SU-DHL-6 (cell line): ENCODE data around the gene ABCA4.

Source experiments
- H2AFZ ChIP-seq: fragments of 200-600 bp; sonication (generic); 2 replicates; pipeline ENCODE4 v1.6.1; 2014; ENCODE audit warnings: low read depth, mild to moderate bottlenecking, moderate library complexity, mixed read lengths, antibody characterized with exemption, low read length; ENCODE audit not compliant: severe bottlenecking
- H3F3A ChIP-seq: fragments of 200-600 bp; shearing (Covaris generic); 2 replicates; pipeline ENCODE4 v1.6.0; 2016; ENCODE audit warnings: antibody characterized with exemption, mild to moderate bottlenecking; ENCODE audit not compliant: insufficient read depth
- H3K27ac ChIP-seq: fragments of 200-600 bp; sonication (generic); 2 replicates; pipeline ENCODE4 v1.5.1; 2016; ENCODE audit warnings: low read depth, mild to moderate bottlenecking, low read length, moderate library complexity, mixed read lengths
- H3K27me3 ChIP-seq: fragments of 200-600 bp; sonication (generic), shearing (Covaris generic); 2 replicates; pipeline ENCODE4 v1.6.0; 2014; ENCODE audit warnings: mild to moderate bottlenecking, low read length
- H3K36me3 ChIP-seq: fragments of 200-600 bp; sonication (generic); 2 replicates; pipeline ENCODE4 v1.6.1; 2014; ENCODE audit warnings: mild to moderate bottlenecking, low read length, mixed read lengths
- H3K4me2 ChIP-seq: fragments of 300-600, 200-600 bp; shearing (Covaris generic), sonication (generic); 2 replicates; pipeline ENCODE4 v1.6.0; 2014; ENCODE audit warnings: low read length, low read depth, mild to moderate bottlenecking; ENCODE audit not compliant: poor library complexity, severe bottlenecking
- H3K4me3 ChIP-seq: fragments of 200-600 bp; sonication (generic); 2 replicates; pipeline ENCODE4 v1.5.1; 2014; ENCODE audit warnings: antibody characterized with exemption, low read length, mild to moderate bottlenecking, mixed read lengths; ENCODE audit not compliant: insufficient read depth, poor library complexity, severe bottlenecking
- H3K79me2 ChIP-seq: fragments of 200-600 bp; sonication (generic); 2 replicates; pipeline ENCODE4 v1.6.1; 2014; ENCODE audit warnings: mild to moderate bottlenecking, low read length, moderate library complexity; ENCODE audit not compliant: insufficient read depth
- H3K9ac ChIP-seq: fragments of 200-600 bp; sonication (generic); 2 replicates; pipeline ENCODE4 v1.7.0; 2014; ENCODE audit warnings: mild to moderate bottlenecking, low read length
- H3K9me2 ChIP-seq: fragments of 200-600 bp; sonication (generic); replicated peaks from 2 replicates; pipeline ENCODE4 v1.6.1; 2014; ENCODE audit warnings: low read length; ENCODE audit not compliant: insufficient read depth
- H3K9me3 ChIP-seq: fragments of 200-600 bp; sonication (generic); 2 replicates; pipeline ENCODE4 v1.6.1; 2014; ENCODE audit warnings: low read length, mixed read lengths; ENCODE audit not compliant: insufficient read depth
- H4K20me1 ChIP-seq: fragments of 200-600 bp; sonication (generic); 2 replicates; pipeline ENCODE4 v1.6.1; 2014; ENCODE audit warnings: low read depth, mild to moderate bottlenecking, antibody characterized with exemption, low read length, moderate library complexity, mixed read lengths
- EZH2phosphoT487 ChIP-seq: fragments of 200-600 bp; sonication (generic), shearing (Covaris generic); conservative IDR thresholded peaks from 2 replicates; pipeline ENCODE4 v1.6.1; 2018; ENCODE audit warnings: mild to moderate bottlenecking, antibody characterized with exemption, low read length, moderate library complexity, mixed read lengths
- TF ChIP-seq, protein P1 (sequence below): fragments of 200-600 bp; sonication (generic); IDR thresholded peaks from one replicate; pipeline ENCODE4 v1.5.1; 2017; ENCODE audit warnings: antibody characterized with exemption, mild to moderate bottlenecking, low read length, moderate library complexity; ENCODE audit not compliant: insufficient read depth, poor library complexity, severe bottlenecking

ABCA4 gene

DNA sequence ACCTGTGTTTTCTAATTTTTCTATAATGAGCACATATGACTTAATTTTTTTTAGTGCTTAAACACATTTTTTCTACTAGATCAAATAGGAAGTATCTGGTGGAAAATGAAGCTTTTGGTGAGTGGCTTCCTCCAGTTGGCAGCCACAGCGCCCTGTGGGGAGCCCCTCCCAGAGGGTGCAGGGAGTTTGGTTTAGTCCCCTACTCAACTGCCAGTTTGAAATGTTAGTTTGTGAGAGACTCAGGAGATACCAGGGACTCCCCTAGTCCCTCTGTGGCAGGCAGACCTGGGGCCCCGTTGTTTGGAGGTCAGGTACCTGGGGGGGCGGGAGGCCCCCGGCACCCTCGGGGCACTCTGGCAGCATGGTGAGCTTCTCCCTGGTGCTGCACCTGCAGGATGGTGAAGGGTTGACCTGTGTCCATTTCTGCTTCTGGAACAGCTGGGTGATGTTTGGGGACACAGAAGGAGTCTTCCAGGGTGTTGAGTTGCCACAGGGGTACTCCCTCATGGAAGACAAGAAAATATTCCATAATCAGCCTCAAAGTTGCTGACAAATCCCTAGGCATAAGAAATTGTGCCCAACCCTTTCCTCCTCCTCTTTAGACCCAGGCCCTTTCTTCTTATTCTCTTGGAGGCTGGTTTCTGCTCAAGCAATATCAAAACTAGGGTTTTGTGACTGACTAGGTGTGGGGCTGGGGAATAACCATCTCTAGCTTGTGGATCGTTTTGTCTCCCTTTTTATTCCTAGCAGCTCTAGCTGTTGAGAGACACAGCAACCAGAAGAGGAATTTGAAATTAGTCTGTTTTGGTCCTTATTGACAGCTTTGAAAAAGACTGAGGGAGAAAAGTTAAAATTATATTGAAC, 91.6 kb downstream of the ABCA4 start:
- Histone ChIP-seq H2AFZ (no peak overlapping the region), H3K9me2 (no peaks in the 10 kb centered on the region), H3K4me3 (no peak overlapping the region), H4K20me1 (no peaks in the 10 kb centered on the region), H3K79me2 (no peaks in the 10 kb centered on the region), H3K4me2 (no peak overlapping the region), H3K27me3 (no peaks in the 10 kb centered on the region), H3K36me3 (no peaks in the 10 kb centered on the region), H3K9me3 (no peaks in the 10 kb centered on the region), H3K27ac (no peak overlapping the region), H3K9ac (no peak overlapping the region), H3F3A (no peaks in the 10 kb centered on the region)
- TF ChIP-seq, protein P1, sequence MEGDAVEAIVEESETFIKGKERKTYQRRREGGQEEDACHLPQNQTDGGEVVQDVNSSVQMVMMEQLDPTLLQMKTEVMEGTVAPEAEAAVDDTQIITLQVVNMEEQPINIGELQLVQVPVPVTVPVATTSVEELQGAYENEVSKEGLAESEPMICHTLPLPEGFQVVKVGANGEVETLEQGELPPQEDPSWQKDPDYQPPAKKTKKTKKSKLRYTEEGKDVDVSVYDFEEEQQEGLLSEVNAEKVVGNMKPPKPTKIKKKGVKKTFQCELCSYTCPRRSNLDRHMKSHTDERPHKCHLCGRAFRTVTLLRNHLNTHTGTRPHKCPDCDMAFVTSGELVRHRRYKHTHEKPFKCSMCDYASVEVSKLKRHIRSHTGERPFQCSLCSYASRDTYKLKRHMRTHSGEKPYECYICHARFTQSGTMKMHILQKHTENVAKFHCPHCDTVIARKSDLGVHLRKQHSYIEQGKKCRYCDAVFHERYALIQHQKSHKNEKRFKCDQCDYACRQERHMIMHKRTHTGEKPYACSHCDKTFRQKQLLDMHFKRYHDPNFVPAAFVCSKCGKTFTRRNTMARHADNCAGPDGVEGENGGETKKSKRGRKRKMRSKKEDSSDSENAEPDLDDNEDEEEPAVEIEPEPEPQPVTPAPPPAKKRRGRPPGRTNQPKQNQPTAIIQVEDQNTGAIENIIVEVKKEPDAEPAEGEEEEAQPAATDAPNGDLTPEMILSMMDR, result no peak
- TF ChIP-seq EZH2phosphoT487, result no peak

DNA sequence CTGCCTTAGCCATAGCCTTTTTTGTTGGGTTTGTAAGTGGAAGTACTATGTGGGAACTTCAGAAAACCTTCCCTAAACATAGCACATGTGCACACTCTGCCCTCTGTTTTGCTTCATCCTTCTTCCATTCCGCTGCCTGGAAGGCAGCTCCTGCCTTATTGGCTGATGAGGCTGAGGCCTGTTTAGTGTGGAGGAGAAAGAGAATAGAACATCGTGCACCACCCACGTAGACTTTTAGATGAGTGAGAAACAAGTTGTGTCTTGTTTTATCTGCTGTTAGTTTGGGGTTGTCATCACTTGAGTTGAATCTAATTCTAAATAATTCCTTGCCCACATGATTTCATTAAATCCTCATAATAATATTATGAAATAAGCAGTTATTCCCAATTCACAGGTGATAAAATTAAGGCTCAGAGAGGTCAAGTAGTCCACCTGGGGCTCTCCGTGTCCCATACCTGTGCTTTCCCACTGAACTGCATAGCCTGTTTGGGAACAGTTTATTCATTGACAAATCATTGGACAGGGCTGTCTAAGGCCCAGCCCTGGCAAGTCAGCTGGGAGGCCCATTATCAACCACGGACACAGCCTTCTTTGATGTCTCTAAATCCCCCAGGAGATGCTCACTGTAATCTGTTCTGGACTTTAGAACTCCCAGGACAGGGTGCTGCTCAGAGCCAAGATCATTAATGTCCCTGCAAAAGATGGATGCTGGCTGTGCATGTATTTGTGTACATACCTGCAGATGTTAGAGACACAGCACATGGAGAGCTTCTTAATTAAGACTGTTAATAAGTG, 93.0 kb downstream of the ABCA4 start:
- TF ChIP-seq, protein P1, result no peak
- TF ChIP-seq EZH2phosphoT487, result no peak

DNA sequence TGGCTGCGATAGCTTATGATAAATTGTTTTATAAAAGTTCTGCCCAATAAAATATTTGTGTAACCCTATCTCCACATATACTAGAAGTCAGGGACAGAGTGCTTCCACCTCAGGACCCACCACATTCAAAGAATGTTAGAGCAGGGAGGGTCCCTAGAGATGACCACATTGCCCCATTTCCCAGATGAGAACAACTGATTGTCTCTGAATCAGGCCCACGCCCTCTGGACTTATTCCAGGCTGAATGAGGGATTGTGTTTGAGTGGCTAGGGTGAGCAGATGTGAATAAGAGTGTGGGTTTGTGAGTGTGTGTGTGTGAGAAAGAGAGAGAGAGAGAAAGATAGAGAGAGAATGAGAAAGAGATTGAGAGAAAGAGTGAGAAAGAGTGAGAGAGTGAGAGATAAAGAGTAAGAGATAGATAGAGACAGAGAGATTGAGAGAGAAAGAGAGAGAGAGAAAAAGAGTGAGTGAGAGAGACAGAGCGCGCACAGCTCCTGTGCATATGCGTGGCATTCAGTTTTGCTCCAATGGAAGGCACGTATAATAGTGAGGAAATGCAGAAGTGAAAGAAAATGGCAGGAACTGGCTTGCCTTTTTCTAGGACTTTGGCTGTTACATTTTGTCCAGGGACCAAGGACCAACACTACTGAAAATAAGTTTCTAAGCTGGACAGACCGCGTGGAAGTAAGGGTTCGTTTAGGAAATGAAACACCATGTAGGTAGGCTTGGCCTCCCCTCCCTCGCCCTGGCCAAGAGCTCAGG, 94.1 kb downstream of the ABCA4 start:
- no peaks in the 10 kb centered on the region for H3K79me2 ChIP-seq
- no peaks in the 10 kb centered on the region for H4K20me1 ChIP-seq
- no peak overlapping the region for H3K27ac ChIP-seq
- H3K36me3 ChIP-seq, result no peaks in the 10 kb centered on the region
- no peaks in the 10 kb centered on the region for H3F3A ChIP-seq
- no peak overlapping the region for H3K4me3 ChIP-seq
- H3K9me2 ChIP-seq, result no peaks in the 10 kb centered on the region
- TF ChIP-seq, protein P1, result no peak
- TF ChIP-seq EZH2phosphoT487, result no peak
- no peaks in the 10 kb centered on the region for H3K27me3 ChIP-seq
- H3K9ac ChIP-seq, result no peak overlapping the region
- H3K9me3 ChIP-seq, result no peaks in the 10 kb centered on the region
- no peak overlapping the region for H2AFZ ChIP-seq
- H3K4me2 ChIP-seq, result no peak overlapping the region

More for the DNA sequence above, 93.0 kb downstream of the ABCA4 start:
- H3K4me2 ChIP-seq, result no peak overlapping the region
- no peaks in the 10 kb centered on the region for H3K79me2 ChIP-seq
- H3K36me3 ChIP-seq, result no peaks in the 10 kb centered on the region
- H4K20me1 ChIP-seq, result no peaks in the 10 kb centered on the region
- H3K9me3 ChIP-seq, result no peaks in the 10 kb centered on the region
- no peak overlapping the region for H2AFZ ChIP-seq
- no peaks in the 10 kb centered on the region for H3F3A ChIP-seq
- H3K27me3 ChIP-seq, result no peaks in the 10 kb centered on the region
- no peak overlapping the region for H3K27ac ChIP-seq
- no peak overlapping the region for H3K9ac ChIP-seq
- H3K4me3 ChIP-seq, result no peak overlapping the region
- no peaks in the 10 kb centered on the region for H3K9me2 ChIP-seq
